CD4-positive, alpha-beta T cell (primary cell): ENCODE measurements around the gene DCLK1. TPM values are rescaled to one million over a fixed set of nuclear protein-coding genes. Genes with fewer than 3 reads are reported as not detected.

ENCODE experiments used
- ATAC-seq: fragments of 200-7000 bp; cut with Tn5 transposase; one replicate; pipeline ENCODE4 v1.10.0; 2022; ENCODE audit warnings: mild to moderate bottlenecking; ENCODE audit not compliant: poor library complexity
- CTCF ChIA-PET: fragments of 350-600 bp; sonication (Branson Sonifier 250); formaldehyde crosslinking; loops from one replicate; lab custom pipeline; 2021; ENCODE audit warnings: antibody characterized with exemption, inconsistent platforms; lab: Charles Lee
- POLR2A ChIA-PET: fragments of 350-600 bp; sonication (Branson Sonifier 250); formaldehyde crosslinking; loops from one replicate; lab custom pipeline; 2021; ENCODE audit warnings: antibody characterized with exemption, inconsistent platforms; lab: Charles Lee
- DNase-seq, 14 experiments: peaks; one replicate each; pipeline ENCODE4 v3.0.0-alpha.2; 2013 to 2020; ENCODE audit warnings: mixed read lengths in 2 of 14
- H3K27ac ChIP-seq, 2 donors: one replicate each; pipeline versions ENCODE4 v1.5.1 to v1.7.0; 2013; ENCODE audit warnings: low read length in 2 of 2, low read depth in 1 of 2, mild to moderate bottlenecking in 1 of 2
- H3K27me3 ChIP-seq, 2 experiments: 1 replicate in 1 of 2; 2 replicates in 1 of 2; pipeline versions ENCODE4 v1.6.1 to v1.7.0; 2013; ENCODE audit warnings: low read length in 2 of 2, control low read depth in 1 of 2, mild to moderate bottlenecking in 1 of 2, moderate library complexity in 1 of 2; ENCODE audit not compliant: insufficient read depth in 2 of 2, control insufficient read depth in 1 of 2
- H3K36me3 ChIP-seq: one replicate; pipeline ENCODE4 v1.6.1; 2013; ENCODE audit warnings: low read length, control low read depth; ENCODE audit not compliant: insufficient read depth
- H3K4me1 ChIP-seq: one replicate; pipeline ENCODE4 v1.6.1; 2013; ENCODE audit warnings: low read length, control low read depth; ENCODE audit not compliant: insufficient read depth
- H3K4me3 ChIP-seq: one replicate; pipeline ENCODE4 v1.5.1; 2013; ENCODE audit warnings: mild to moderate bottlenecking, low read length, moderate library complexity
- H3K9me3 ChIP-seq, 2 experiments: 1 replicate in 1 of 2; 2 replicates in 1 of 2; pipeline versions ENCODE4 v1.6.1 to v1.7.0; 2013; ENCODE audit warnings: low read length in 2 of 2, mild to moderate bottlenecking in 2 of 2, control low read depth in 1 of 2, moderate library complexity in 1 of 2; ENCODE audit not compliant: control insufficient read depth in 1 of 2, insufficient read depth in 1 of 2
- H3K27ac Mint-ChIP-seq: one replicate; pipeline ENCODE4 v1.8.0; 2020; ENCODE audit warnings: mixed read lengths
- H3K27me3 Mint-ChIP-seq: one replicate; pipeline ENCODE4 v1.8.0; 2021; ENCODE audit warnings: mixed read lengths
- H3K36me3 Mint-ChIP-seq: one replicate; pipeline ENCODE4 v1.8.0; 2021; ENCODE audit warnings: low read depth, mixed read lengths
- H3K4me1 Mint-ChIP-seq: one replicate; pipeline ENCODE4 v1.8.0; 2021; ENCODE audit warnings: low read depth, mixed read lengths
- H3K4me3 Mint-ChIP-seq: one replicate; pipeline ENCODE4 v1.8.0; 2020; ENCODE audit warnings: mild to moderate bottlenecking, mixed read lengths
- H3K9me3 Mint-ChIP-seq: one replicate; pipeline ENCODE4 v1.8.0; 2020; ENCODE audit warnings: mixed read lengths
- CTCF ChIP-seq: fragments of 200-600 bp; IDR thresholded peaks from one replicate; pipeline ENCODE4 v1.8.0; 2022; ENCODE audit warnings: antibody characterized with exemption, mild to moderate bottlenecking
- intact Hi-C, 2 experiments: fragments of 100-400 bp; cut with DNase I in 1 of 2; cut with micrococcal nuclease in 1 of 2; formaldehyde crosslinking; loops; one replicate each; pipeline versions ENCODE4 v1.15.1 to v1.9.0; 2023 to 2025; cut with DNase I, micrococcal nuclease
- total RNA-seq, 174 experiments: library from RNA in 2 of 174; stranded (reverse) in 2 of 174; gene quantifications; one replicate each; pipeline ENCODE4 v1.2.3 and lab custom pipeline; 2021 to 2026

Gene DCLK1
- total RNA-seq, 2 experiments from 2014 or later, result not detected

- DNase-seq, result no peak
- intact Hi-C loops, result no loop called here
- Histone ChIP-seq H3K27ac (no peak overlapping the region), H3K27me3 (no peaks in the 10 kb centered on the region), H3K4me1 (no peaks in the 10 kb centered on the region), H3K9me3 (peaks cover 0 to 2% of the 10 kb centered on the region in 2 experiments), H3K36me3 (no peaks in the 10 kb centered on the region), H3K4me3 (no peak overlapping the region)
- no peaks in the 10 kb centered on the region for H3K27me3 Mint-ChIP-seq
- POLR2A ChIA-PET, result no interaction called here
- H3K9me3 Mint-ChIP-seq, result peaks cover 4% of the 10 kb centered on the region
- H3K4me1 Mint-ChIP-seq, result no peaks in the 10 kb centered on the region
- TF ChIP-seq CTCF, result no peak
- no peak overlapping the region for H3K4me3 Mint-ChIP-seq
- no peaks in the 10 kb centered on the region for H3K36me3 Mint-ChIP-seq
- CTCF ChIA-PET, result no interaction called here
- no peak for ATAC-seq
- H3K27ac Mint-ChIP-seq, result no peak overlapping the region
Observed at GRCh38 chr13:36108954-36109353, 22.2 kb downstream of the DCLK1 start.

GRCh38 chr13:36108342-36108741, 22.8 kb downstream of the DCLK1 start:
- H3K9me3 ChIP-seq, result peaks cover 0 to 2% of the 10 kb centered on the region in 2 experiments
- DNase-seq (no peak), ATAC-seq (no peak)
- POLR2A ChIA-PET, result no interaction called here
- Mint-ChIP-seq H3K4me1 (no peaks in the 10 kb centered on the region), H3K27ac (no peak overlapping the region), H3K4me3 (no peak overlapping the region), H3K36me3 (no peaks in the 10 kb centered on the region), H3K27me3 (no peaks in the 10 kb centered on the region), H3K9me3 (peaks cover 4% of the 10 kb centered on the region)
- CTCF ChIA-PET, result no interaction called here
- no peaks in the 10 kb centered on the region for H3K36me3 ChIP-seq
- H3K4me3 ChIP-seq, result no peak overlapping the region
- no peaks in the 10 kb centered on the region for H3K4me1 ChIP-seq
- intact Hi-C loops, result no loop called here
- no peak overlapping the region for H3K27ac ChIP-seq
- no peak for TF ChIP-seq CTCF
- no peaks in the 10 kb centered on the region for H3K27me3 ChIP-seq

- Histone ChIP-seq H3K27ac (no peak overlapping the region), H3K36me3 (no peaks in the 10 kb centered on the region), H3K27me3 (no peaks in the 10 kb centered on the region), H3K4me1 (no peaks in the 10 kb centered on the region), H3K9me3 (peaks cover 0 to 2% of the 10 kb centered on the region in 2 experiments), H3K4me3 (no peak overlapping the region)
- Mint-ChIP-seq H3K4me1 (no peaks in the 10 kb centered on the region), H3K9me3 (peaks cover 4% of the 10 kb centered on the region), H3K27me3 (no peaks in the 10 kb centered on the region), H3K27ac (no peak overlapping the region), H3K36me3 (no peaks in the 10 kb centered on the region), H3K4me3 (no peak overlapping the region)
- TF ChIP-seq CTCF, result no peak
- ATAC-seq (no peak), DNase-seq (no peak)
- ChIA-PET POLR2A (no interaction called here), CTCF (no interaction called here)
- intact Hi-C loops, result no loop called here
Observed at GRCh38 chr13:36107521-36107920, 23.7 kb downstream of the DCLK1 start.
